GM18517 (cell line): Measurements from ENCODE around the gene DLL3.

ENCODE experiments used
- ATAC-seq: cut with Tn5 transposase; IDR thresholded peaks from one replicate; pipeline ENCODE4 v1.9.1; 2021; ENCODE audit warnings: mild to moderate bottlenecking, moderate library complexity; ENCODE audit not compliant: unreplicated experiment

The DLL3 gene

GRCh38 chr19:39481229-39481545, 17.6 kb upstream of the DLL3 start:
- no peak for ATAC-seq

GRCh38 chr19:39481676-39482075, 17.1 kb upstream of the DLL3 start:
- no peak for ATAC-seq

GRCh38 chr19:39483141-39483540, 15.6 kb upstream of the DLL3 start:
- no peak for ATAC-seq

- no peak for ATAC-seq
Measured at GRCh38 chr19:39489756-39490155, 9.0 kb upstream of the DLL3 start.

GRCh38 chr19:39492225-39492624, 6.5 kb upstream of the DLL3 start:
- ATAC-seq = no peak

GRCh38 chr19:39492788-39493187, 6.0 kb upstream of the DLL3 start:
- no peak for ATAC-seq

GRCh38 chr19:39494661-39495060, 4.1 kb upstream of the DLL3 start:
- ATAC-seq = no peak

- no peak for ATAC-seq
Measured at GRCh38 chr19:39496063-39496462, 2.7 kb upstream of the DLL3 start.

GRCh38 chr19:39497701-39497995, 1.1 kb upstream of the DLL3 start:
- ATAC-seq = no peak

- no peak for ATAC-seq
Measured at GRCh38 chr19:39497996-39498797, 550 bp upstream of the DLL3 start.

- no peak for ATAC-seq
Measured at GRCh38 chr19:39499932-39500331, 1.2 kb downstream of the DLL3 start.

GRCh38 chr19:39500543-39500942, 1.8 kb downstream of the DLL3 start:
- ATAC-seq = no peak

- no peak for ATAC-seq
Measured at GRCh38 chr19:39501340-39501739, 2.6 kb downstream of the DLL3 start.

GRCh38 chr19:39502640-39503417, 4.1 kb downstream of the DLL3 start:
- ATAC-seq = no peak

- no peak for ATAC-seq
Measured at GRCh38 chr19:39506598-39506943, 7.8 kb downstream of the DLL3 start.

- ATAC-seq = no peak
Measured at GRCh38 chr19:39506944-39507714, 8.4 kb downstream of the DLL3 start.

GRCh38 chr19:39507715-39508364, 9.1 kb downstream of the DLL3 start:
- no peak for ATAC-seq

GRCh38 chr19:39508629-39509028, 9.9 kb downstream of the DLL3 start:
- ATAC-seq = no peak

GRCh38 chr19:39509233-39509632, 10.5 kb downstream of the DLL3 start:
- no peak for ATAC-seq

- ATAC-seq = no peak
Measured at GRCh38 chr19:39512988-39513387, 14.2 kb downstream of the DLL3 start.

GRCh38 chr19:39514840-39515550, 16.2 kb downstream of the DLL3 start, which contains the start of gene SELENOV:
TSS of gene SELENOV (plus strand) at chr19:39515139. CDS start at chr19:39515213, 74 bp downstream.
- ATAC-seq = no peak
